Left forelimb (tissue), 1 donor: ENCODE data around the gene OR2S2.
"Not testable (repeated sequence)": the region's sequence is repeated elsewhere in the genome, so short reads cannot be mapped to it uniquely, and the experiment has no call there.

Experiments used
- DNase-seq: peaks from one replicate; pipeline ENCODE4 v3.0.0-alpha.2; 2018; ENCODE audit warnings: low spot score

OR2S2 gene, protein sequence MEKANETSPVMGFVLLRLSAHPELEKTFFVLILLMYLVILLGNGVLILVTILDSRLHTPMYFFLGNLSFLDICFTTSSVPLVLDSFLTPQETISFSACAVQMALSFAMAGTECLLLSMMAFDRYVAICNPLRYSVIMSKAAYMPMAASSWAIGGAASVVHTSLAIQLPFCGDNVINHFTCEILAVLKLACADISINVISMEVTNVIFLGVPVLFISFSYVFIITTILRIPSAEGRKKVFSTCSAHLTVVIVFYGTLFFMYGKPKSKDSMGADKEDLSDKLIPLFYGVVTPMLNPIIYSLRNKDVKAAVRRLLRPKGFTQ

DNA sequence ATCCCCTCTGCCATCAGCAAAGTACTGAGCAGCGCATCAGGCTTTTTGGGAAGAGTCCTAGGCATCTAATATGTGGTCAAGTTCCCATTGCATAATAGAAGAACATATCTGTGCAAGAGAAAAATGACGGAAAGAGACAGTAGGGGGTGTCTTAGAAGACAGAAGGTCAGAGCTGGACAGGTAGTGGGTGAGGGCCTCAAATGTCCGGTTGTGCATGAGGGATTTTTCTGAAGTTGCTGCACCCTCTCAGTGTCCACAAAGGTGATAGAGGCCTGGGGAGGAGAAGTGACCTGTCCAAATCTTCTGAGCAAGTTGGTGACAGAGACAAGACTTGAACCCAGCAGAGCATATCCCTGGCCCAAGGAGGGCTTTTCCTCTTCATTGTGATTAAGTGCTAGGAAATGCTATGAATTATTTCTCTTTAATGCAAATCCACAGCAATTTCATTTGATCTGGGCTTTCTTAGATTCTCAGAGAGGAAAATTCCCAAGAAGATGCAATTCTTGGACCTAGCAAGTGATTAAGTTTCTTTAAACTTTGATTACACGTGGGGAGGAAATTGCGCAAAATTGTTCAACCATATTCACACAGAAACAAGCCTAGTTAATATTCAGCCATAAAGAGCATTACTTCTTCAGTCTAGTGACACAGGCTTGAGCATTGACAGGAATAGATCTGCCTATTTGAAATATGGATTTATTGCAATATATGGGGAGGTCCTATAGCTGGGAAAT, at the start of gene OR2S2:
Gene OR2S2 (minus strand): TSS at position 51 of the 734 bp plus-strand sequence. CDS start 56 bp downstream, outside the sequence.
- no peak for DNase-seq

DNA sequence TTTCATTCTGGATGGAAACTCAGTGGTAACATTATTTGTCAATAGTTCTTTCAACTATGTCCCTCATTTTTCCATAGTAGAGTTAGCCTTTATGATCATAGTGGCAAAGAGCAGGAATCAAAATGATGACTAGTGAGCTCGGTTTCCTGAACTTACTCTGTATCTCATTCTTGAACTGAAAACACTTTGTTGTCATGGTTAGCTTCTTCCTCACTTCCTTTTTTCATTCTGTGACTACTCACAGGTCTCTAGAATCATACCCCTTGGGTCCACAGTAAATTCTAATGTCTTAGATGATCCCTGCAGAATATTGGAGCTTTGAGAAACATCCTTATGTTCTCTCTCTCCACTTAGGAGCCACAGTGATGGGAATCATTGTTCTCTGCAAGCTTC, 49.4 kb upstream of the OR2S2 start:
- no peak for DNase-seq

DNA sequence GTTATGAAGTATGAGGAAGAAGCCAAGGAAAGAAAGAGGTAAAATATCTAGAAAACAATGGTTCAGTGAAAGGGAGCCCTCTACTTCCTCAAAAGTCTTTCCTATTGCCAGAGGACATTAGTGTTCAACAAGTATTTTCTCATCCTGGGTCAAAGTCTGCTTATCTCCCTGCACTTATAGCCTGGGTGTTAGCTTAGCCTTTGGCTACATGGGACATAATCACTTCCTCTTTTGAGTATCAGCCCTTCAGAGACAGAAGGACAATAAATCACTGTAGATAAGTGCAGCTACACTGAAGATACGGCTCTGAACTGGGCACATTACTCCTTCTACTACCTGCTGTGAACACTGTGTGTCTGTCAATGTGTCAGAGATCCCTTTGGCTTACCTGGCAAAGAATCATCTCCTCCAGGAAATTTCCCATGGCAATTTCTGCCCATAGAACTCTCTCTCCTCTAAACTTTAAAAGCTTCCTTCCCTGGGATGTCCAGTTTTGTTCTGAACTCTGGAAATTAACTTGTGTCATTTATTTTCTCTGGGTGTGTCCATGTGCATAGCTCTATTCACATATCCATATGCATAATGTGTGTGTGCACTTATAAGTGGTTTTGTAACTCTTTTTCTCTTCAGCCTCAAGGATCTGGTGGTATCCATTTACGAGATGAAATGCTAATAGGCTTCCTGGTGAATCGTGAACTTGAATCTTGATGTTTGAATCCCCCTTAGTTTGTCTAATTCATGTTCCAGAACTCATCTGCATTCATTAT, 48.8 kb upstream of the OR2S2 start:
- no peak for DNase-seq

DNA sequence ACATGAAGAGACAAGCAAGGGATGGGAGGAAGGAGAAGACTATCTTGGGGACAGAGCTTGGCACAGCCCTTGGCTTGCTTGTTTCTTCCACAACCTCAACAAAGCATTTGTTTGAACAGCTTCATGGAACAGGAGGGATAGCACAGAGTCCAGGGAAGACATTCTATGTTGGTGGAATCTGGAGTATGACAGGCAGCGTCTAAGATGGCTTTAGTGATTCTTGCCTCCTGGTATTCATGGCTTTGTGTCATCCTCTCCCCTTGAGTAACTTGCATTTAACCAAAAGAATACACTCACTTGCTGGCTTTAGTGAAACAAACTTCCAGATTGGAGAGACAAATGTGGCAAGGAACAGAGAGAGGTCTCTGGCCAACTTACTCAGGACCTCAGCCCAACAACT, 47.9 kb upstream of the OR2S2 start:
- DNase-seq: no peak

DNA sequence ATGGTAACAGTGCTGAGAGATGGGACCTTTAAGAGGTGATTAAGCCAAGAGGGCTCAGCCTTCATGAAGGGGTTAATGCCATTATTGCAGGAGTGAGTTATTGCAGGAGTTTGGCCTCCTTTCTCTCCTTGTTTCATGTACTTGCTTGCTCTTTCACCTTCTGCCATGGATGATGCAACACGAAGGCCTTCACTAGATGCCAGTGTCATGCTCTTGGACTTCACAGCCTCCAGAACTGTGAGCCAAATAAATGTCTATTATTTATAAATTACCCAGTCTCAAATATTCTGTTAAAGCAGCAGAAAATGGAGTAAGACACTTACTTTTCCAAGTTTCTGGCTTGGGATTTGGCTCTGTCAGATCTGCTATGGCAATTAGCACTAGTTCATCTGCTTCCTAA, 40.4 kb upstream of the OR2S2 start:
- no peak for DNase-seq

DNA sequence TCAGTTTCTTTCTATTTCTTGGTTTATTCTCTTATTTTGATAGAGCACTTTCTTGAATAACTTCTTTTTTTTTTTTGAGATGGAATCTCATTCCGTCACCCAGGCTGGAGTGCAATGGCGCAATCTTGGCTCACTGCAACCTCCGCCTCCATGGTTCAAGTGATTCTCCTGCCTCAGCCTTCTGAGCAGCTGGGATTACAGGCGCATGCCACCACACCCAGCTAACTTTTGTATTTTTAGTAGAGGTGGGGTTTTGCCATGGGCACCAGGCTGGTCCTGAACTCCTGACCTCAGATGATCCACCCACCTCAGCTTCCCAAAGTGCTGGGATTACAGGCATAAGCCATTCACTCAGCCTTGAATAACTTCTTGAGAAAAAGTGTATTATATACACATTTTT, 39.1 kb upstream of the OR2S2 start:
- not testable (repeated sequence) for DNase-seq

DNA sequence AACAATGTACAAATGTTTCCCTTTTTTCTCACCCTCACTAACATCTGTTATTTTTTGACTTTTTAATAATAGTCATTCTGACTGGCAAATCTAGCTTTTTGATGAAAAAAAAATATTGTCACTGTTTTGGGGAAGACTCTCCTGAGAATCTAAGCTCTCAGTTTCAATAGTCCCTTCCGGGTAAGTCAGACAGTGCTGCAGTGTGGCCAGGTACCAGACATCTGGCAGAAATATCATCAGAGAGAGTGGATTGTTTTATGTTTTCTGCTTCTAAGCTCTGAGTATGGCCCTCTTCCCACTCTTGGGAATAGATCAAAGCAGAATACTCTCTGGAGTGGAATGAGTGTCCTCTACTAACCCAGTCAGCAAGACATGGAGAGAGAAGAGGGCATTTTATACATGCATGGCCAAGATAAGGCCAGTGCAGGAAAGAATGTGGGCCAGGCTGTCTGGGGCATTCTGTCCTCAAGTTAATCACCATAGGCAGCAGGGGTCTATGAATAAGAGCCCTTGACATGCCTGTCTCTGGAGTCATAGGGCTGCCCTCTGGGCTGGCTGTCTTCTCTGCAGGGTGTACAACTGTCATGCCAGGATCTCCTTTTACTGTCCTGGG, 38.5 kb upstream of the OR2S2 start:
- DNase-seq: no peak

DNA sequence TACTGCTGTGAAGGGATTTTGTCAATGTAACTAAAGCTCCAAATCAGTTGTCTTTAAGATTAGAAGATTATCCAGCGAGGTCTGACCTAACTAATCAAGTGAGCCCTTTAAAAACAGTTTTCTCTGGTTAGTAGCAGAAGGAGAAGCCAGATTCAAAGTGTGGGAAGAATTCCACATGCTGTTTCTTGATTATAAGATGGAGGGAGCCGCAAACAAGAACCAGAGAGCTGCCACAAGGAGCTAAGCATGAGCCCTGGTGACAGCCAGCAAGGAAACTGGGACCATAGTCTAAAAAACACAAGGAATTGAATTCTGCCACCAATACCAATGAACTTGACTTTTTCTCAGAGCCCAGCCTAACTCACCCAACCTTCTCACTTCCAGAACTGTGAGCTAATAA, 37.0 kb upstream of the OR2S2 start:
- DNase-seq: no peak

DNA sequence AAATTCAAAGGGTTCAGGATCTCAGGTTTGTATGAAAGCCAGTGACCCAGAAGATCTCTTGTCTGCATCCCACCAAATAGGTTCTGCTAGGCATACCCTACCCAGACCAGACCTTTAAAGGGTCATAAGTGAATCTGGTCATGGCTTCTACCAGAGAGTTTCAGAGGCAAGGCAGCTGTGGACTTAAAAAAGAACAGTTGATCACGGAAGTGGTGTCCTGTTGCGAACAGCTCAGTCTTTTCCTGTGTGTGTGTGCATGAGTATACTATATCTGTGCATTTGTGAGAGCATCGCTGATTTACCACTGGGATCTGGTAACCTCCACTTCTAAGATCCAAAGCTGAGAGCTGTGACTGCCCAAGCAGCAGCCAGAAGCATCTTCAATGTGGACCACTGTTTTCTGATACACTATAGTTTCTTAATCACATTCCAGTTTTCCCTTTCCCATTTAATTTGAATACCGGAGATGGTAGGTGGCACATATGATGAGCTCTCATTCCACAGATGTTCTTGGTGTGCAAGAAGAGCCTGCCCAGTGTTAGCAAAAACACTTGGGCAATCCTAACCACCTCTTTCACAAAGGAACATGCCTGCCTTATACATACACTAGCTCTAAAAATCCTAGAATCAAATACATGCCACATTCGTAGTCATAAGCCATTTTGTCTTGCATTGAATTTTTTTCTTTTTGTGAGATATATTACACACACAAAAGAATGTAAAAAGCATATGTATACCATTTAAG, 36.2 kb upstream of the OR2S2 start:
- DNase-seq: no peak

DNA sequence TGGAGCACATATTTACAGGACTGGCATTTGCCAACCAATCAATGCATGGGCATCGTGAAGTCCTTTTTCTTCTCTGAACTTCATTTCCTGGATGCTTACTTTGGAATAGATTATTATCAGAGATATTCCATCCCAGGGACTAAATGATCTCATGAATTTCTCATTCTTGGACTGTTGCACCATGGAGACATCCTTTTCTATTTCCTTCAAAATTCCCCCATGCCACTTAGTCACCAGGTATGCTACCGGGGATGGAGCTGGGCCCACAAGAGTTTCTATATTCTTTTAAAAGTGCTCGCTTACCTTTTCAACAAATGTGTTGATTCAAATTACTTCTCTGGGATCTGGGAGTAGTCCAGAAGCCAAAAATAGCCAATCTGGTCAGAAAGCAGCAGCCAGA, 35.2 kb upstream of the OR2S2 start:
- DNase-seq: not testable (repeated sequence)

DNA sequence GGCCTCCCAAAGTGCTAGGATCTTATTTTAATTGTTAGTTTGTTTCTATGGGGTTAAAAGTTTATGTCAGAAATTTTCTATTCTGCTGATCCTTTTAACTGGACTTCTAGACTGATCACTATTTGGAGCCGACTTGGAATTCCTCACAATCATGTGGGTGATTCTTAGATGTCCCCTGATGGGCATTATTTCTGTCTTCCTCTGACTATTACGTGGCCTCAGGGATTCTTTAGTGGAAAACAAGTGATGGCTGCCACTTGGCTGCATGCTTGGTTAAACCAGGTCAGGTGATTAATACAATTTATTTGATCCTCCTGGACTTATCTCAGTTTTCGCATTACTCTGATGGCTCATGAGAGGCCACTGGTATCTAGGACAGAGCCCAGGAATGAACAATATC, 32.2 kb upstream of the OR2S2 start:
- DNase-seq: no peak

DNA sequence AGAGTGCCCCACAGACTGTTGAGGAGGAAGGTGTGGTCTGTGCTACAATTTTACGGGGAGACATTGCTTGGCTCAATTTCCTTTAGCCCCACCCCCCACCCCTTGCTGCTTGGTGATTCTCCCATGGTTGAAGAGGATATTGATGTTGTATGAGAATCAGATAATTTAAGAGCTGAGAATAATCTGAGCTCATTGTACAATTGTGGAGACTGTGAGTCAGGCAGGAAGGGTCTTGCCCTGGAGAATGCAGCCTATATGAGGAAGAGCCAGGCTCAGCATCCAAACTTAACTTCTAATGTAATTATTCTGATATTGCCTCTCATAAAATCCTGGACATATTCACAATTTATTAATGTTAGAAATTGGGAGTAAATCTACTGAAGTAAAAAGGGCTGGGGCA, 26.1 kb upstream of the OR2S2 start:
- DNase-seq: no peak

DNA sequence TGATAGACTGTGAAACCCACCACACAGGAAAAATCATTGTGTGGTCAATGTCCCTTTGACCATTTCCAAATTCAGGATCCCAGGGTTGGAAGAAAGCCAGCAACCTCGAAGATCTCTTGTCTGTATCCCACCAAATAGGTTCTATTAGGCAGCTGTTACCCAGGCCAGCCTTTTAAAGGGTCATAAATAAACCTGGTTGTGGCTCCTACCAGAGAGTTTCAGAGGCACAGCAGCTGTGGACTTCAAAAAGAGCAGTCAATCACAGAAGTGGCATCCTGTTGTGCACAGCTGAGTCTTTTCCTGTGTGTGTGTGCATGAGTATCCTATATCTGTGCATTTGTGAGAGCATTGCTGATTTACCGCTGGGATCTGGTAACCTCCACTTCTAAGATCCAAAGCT, 23.7 kb upstream of the OR2S2 start:
- no peak for DNase-seq

DNA sequence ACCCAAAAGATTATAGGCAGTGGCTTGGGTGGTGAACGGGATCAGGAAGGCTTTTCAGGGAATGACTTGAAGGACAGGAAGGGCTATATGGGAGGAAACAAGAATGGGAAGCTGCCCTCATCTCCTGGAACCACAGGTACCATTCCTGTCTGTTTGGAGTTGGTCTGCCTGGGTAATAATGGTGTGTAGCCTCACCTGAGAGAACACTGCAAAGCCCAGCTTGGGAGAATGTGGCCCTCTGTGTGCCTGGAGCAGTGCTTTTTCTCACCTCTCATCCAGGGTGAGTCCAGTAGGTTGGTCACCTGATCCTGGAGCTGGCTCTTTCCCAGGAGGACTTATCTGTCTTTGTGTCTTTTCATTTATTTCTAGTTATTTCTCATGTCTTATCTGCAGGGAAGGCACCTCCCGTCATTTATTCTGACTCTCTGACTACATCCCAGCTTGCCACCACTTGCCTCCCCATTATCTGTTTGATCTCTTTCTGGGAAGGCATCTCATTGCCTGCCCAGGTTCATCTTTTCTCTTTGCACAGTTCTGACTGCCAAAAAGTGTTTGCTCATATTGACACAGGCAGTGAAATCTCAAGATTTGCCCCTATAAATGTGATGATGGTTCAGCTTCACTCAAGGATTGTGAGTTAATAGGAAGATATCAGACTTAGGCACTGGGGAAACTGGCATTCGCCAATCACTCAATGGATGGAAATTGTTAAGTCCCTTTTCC, 22.5 kb upstream of the OR2S2 start:
- no peak for DNase-seq

DNA sequence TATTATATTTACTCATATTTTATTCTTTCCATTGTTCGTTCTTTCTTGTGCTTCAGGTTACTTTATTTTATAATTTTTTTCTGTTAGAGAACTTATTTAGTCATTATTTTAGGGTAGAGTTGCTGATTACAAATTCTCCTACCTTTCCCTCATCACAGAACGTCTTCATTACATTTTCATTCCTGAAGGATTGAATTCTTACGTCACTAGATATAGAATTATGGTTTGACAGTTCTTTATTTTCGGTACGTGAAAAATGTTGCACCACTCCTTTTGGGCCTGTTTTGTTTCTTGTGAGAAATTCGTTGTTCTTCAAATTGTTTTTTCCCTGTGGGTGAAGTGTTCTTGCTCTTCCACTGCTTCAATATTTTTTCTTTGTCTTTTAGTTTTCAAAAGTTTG, 20.8 kb upstream of the OR2S2 start:
- DNase-seq: no peak

DNA sequence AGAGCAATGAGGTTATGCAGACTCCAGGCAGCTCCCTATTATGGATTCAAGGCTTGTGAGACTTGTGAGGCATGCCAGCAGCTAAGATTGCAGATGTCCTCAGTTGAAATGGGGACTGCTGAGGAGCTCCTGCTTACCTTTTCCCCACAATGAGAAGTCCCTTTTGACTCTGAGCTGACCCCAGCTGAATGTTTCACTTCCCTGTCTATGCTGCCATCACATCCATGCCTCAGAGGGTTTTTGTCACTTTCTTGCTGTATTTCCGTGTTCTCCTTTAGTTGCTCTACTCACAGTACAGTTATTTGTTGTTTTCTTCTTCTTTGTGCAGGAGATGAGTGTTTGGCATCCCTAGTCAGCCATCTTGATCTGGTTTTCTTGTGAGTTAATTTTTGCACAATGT, 18.8 kb upstream of the OR2S2 start:
- DNase-seq: no peak

DNA sequence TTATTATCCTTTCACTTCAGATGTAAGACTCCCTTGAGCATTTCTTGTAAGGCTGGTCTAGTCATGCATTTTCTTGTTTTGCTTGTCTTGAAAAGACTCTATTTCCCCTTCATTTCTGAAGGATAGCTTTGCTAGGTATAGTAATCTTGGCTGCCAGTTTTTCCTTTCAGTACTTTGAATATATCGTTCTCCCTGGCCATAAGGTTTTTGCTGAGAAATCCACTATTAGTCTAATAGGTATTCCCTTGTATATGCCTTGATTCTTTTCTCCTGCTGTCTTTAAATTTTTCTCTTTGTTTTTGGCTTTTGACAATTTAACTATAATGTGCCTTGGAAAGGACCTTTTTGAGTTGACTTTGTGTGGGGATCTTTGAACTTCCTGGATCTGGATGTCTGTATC, 16.8 kb upstream of the OR2S2 start:
- DNase-seq: no peak

DNA sequence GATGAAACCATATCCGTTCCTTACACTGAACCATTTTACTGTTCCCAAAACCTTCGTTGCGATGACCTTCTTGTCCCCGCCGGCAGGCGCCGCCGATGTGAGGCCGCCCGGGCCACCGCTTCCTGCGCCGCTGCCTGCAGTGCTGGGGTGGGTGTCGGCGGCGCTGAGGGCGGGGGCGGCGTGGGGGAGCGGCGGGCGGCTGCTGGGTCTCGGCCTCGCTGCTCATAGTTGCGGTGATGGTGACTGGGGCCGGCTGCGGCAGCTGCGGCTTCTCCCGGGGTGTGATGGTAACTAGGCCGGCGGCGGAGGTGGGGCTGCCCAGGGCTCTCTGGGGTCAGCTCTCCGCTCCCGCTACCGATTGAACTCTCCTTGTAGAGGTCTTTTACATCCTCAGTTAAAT, 14.1 kb upstream of the OR2S2 start:
- DNase-seq: no peak

DNA sequence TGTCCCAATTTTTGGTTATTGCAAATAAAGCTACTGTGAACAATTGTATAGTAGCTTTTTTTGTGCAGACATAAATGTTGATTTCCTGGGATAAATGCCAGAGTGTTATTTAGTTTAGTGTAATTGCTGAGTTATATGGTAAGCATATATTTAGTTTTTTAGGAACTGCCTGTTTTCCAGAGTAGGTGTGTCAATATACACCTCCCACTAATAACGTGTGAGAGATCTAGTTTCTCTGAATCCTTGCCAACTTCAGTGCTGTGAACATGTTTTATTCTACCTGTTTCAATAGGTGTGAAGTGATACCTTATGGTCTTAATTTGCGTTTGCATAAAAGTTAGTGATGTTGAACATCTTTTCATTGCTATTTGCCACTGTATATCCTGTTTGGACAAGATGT, 9.1 kb upstream of the OR2S2 start:
- DNase-seq: no peak

DNA sequence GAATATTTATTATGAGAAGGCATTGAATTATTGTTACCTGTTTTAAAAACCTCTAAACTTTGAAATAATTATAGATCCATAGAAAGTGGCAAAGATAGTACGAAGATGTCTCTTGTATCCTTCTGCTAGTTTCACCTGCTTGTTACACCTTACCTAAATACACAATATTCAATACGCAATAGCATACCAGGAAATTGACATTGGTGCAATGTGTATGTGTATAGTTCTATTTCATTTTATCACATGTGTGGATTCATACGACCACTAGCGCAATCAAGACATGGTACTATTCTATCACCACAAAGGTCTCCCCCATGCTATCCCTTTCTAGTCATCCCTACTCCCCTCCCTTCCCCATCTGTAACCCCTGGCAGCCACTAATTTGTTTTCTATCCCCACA, 8.5 kb upstream of the OR2S2 start:
- DNase-seq: no peak

DNA sequence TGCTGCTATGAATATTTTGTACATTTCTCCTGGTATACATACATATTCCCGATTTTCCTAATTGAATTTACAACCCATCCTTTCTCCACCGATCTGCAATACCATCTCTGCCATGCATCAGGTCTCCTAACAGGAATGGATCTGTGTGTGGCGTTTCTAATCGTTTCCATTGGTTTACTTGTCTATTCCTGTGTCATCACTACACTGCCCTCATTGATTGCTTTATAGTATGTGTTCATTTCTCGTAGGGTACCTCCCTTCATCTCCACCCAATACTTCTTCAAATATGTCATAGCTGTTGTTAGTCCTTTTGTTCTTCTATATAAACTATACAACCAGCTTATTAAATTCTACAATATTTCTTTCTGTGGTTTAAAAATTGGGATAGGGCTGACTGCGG, 7.1 kb upstream of the OR2S2 start:
- no peak for DNase-seq
